ENCODE results near the gene PCNA. TPM values are rescaled to one million over a fixed set of nuclear protein-coding genes. Genes with fewer than 3 reads are reported as not detected.

The PCNA gene
- total RNA-seq, 1 experiment from 2014 or later, result 273 TPM

- no peak for TF ChIP-seq ZBTB33 (IDR thresholded peaks at IDR 0.05; ENCODE audit: extremely low read depth, insufficient replicate concordance, low read length)
- no peak for TF ChIP-seq YY1 (IDR thresholded peaks at IDR 0.05; ENCODE audit: extremely low read depth, insufficient replicate concordance, low read depth, low read length)
- TF ChIP-seq SIN3A (IDR thresholded peaks at IDR 0.05; ENCODE audit: low read depth), result no peak
- no peak for TF ChIP-seq RAD21 (IDR thresholded peaks at IDR 0.05; ENCODE audit: low read depth)
- no peak for TF ChIP-seq ZNF274 (IDR thresholded peaks at IDR 0.05; ENCODE audit: low read depth, low read length)
- no peak for TF ChIP-seq TCF7L2 (IDR thresholded peaks at IDR 0.05; ENCODE audit: borderline replicate concordance, extremely low read depth, insufficient read depth, insufficient read length)
- TF ChIP-seq SRF (IDR thresholded peaks at IDR 0.05; ENCODE audit: low read depth), result no peak
These were observed 6.2 kb downstream of the PCNA start (continued) for GRCh38 chr20:5113615-5113986.

GRCh38 chr20:5109276-5109675 is 10.5 kb downstream of the PCNA start:
- Histone ChIP-seq H3K9ac (ENCODE audit: low read length) (no peak overlapping the region), H3K4me1 (ENCODE audit: control insufficient read depth in 1 of 2, insufficient read depth in 2 of 2, low read length in 2 of 2) (peaks cover 4 to 31% of the 10 kb centered on the region in 2 experiments), H3K4me3 (replicated peaks in 1 of 2; ENCODE audit: low read depth in 1 of 2, low read length in 2 of 2) (no peak overlapping the region), H3K36me3 (ENCODE audit: control insufficient read depth in 1 of 2, insufficient read depth in 2 of 2, low read length in 2 of 2) (peaks cover 31 to 32% of the 10 kb centered on the region in 2 experiments; a peak in 3 of 4 replicates), H3K9me3 (ENCODE audit: control insufficient read depth in 1 of 2, insufficient read depth in 1 of 2, low read depth in 1 of 2, low read length in 2 of 2) (no peaks in the 10 kb centered on the region), H2AFZ (ENCODE audit: low read depth, low read length, poor library complexity, severe bottlenecking) (no peak overlapping the region), H3K27me3 (ENCODE audit: insufficient read depth, low read length) (no peaks in the 10 kb centered on the region), H3K4me2 (ENCODE audit: low read length) (no peak overlapping the region), H4K20me1 (ENCODE audit: insufficient read depth) (no peaks in the 10 kb centered on the region), H3K27ac (ENCODE audit: low read depth, low read length) (no peak overlapping the region), H3K9me2 (ENCODE audit: insufficient read depth) (no peaks in the 10 kb centered on the region), H3K79me2 (ENCODE audit: insufficient read depth, low read length) (peaks cover 37% of the 10 kb centered on the region)
- DNase-seq (ENCODE audit: low read depth, low spot score) (no peak), ATAC-seq (no peak)
- BruUV-seq (replicated peaks), result no TSS peak
- intact Hi-C loops (cut with micrococcal nuclease), result no loop called here
- CTCF ChIA-PET, result no interaction called here
- RAD21 ChIA-PET (ENCODE audit: low non-redundant PET in 1 of 2, low total read pairs in 2 of 2, uncharacterized antibody in 2 of 2, unreplicated experiment in 2 of 2), result no interaction called here
- TF ChIP-seq SIN3A (IDR thresholded peaks at IDR 0.05; ENCODE audit: low read depth), result no peak
- TF ChIP-seq RAD21 (IDR thresholded peaks at IDR 0.05; ENCODE audit: low read depth), result no peak
- TF ChIP-seq POLR2A (IDR thresholded peaks at IDR 0.05; ENCODE audit: borderline replicate concordance, extremely low read depth, insufficient read depth, insufficient read length), result no peak
- TF ChIP-seq YY1 (IDR thresholded peaks at IDR 0.05; ENCODE audit: extremely low read depth, insufficient replicate concordance, low read depth, low read length), result no peak
- TF ChIP-seq POLR2AphosphoS5 (IDR thresholded peaks at IDR 0.05; ENCODE audit: low read depth, low read length), result no peak
- TF ChIP-seq ZFX (IDR thresholded peaks at IDR 0.05), result no peak
- TF ChIP-seq, protein P1, sequence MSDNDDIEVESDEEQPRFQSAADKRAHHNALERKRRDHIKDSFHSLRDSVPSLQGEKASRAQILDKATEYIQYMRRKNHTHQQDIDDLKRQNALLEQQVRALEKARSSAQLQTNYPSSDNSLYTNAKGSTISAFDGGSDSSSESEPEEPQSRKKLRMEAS (IDR thresholded peaks at IDR 0.05), result no peak
- no peak for TF ChIP-seq JUND (IDR thresholded peaks at IDR 0.05)
- no peak for TF ChIP-seq FOSL1 (IDR thresholded peaks at IDR 0.05; ENCODE audit: low read depth)
- TF ChIP-seq ZNF274 (IDR thresholded peaks at IDR 0.05; ENCODE audit: low read depth, low read length), result no peak
- no peak for TF ChIP-seq TCF7L2 (IDR thresholded peaks at IDR 0.05; ENCODE audit: borderline replicate concordance, extremely low read depth, insufficient read depth, insufficient read length)
- TF ChIP-seq CTCF (IDR thresholded peaks at IDR 0.05 in 2 of 3, conservative IDR thresholded peaks at IDR 0.05 in 1 of 3; ENCODE audit: borderline replicate concordance in 1 of 3, insufficient read depth in 1 of 3, low read depth in 2 of 3, low read length in 2 of 3), result no peak
- no peak for TF ChIP-seq SRF (IDR thresholded peaks at IDR 0.05; ENCODE audit: low read depth)
- no peak for TF ChIP-seq SP1 (IDR thresholded peaks at IDR 0.05; ENCODE audit: low read depth)
- no peak for TF ChIP-seq ELF1 (IDR thresholded peaks at IDR 0.05; ENCODE audit: borderline replicate concordance, low read depth)
- POLR2A ChIA-PET, result no interaction called here
